D721Med (cell line): ENCODE measurements around the gene HES3.

Source experiments
- DNase-seq: peaks from one replicate; pipeline ENCODE4 v3.0.0; 2011; ENCODE audit warnings: low spot score; ENCODE audit not compliant: insufficient read length
- FAIRE-seq: peaks from 2 replicates; lab custom pipeline; 2011; peaks lifted over from hg19 to GRCh38; lab: Jason Lieb, UNC
- TF ChIP-seq, protein P1 (sequence below): IDR thresholded peaks from 2 replicates; pipeline ENCODE4 v1.5.1; 2012; ENCODE audit warnings: mild to moderate bottlenecking, control low read depth; ENCODE audit not compliant: insufficient read depth; ENCODE audit errors: missing control alignments

The HES3 gene

DNA sequence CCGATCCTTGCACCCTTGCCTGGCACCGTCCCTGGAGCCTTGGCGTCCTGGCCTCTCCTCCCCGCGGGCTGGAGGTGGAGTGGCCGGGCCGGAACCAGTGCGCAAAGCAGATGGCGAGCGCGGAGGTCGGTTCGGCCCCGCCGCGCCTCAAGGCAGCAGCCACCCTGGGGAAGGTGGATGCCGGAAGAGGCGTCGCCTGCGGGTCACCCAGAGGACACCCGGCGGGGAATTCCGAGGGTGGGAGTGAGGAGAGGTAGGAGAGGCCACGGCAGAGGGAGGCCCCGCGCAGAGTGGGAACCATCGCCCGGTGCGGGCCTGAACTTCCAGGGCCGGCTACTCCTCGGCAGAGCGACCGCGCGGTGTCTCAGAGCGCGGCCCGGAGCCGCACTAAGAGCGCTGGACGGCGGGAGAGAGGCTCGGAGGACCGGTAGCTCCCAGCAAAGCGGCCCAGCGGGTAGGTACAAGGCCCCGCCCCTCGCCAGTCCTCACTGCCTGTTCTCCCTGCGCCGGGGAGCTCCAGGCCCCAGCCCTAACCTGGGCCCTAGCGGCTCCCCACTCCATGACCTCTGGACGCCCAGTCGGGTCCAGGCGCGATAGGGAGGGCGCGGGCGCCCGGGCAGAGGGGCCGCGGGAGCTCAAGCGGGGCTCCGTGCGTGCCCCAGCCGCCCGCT, 38.0 kb upstream of the HES3 start, which contains the start of gene RNF207:
RNF207 (plus strand) TSS at position 271 of the 671 bp plus-strand sequence. CDS start 417 bp downstream, outside the sequence.
- FAIRE-seq = no peak

DNA sequence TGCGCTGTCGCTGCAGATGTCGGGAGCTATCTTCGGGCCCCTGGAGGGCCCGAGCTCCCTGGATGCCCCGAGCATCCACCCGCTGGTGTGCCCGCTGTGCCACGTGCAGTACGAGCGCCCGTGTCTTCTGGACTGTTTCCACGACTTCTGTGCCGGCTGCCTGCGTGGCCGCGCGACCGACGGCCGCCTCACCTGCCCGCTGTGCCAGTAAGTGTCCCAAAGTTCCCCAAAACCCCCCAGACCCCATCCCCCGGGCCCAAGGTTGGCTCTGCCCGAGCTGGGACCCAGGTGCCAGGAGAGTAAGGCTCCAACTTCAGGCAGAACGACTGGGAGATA, 37.5 kb upstream of the HES3 start:
- no peak for FAIRE-seq
- DNase-seq = no peak
- TF ChIP-seq, protein P1, sequence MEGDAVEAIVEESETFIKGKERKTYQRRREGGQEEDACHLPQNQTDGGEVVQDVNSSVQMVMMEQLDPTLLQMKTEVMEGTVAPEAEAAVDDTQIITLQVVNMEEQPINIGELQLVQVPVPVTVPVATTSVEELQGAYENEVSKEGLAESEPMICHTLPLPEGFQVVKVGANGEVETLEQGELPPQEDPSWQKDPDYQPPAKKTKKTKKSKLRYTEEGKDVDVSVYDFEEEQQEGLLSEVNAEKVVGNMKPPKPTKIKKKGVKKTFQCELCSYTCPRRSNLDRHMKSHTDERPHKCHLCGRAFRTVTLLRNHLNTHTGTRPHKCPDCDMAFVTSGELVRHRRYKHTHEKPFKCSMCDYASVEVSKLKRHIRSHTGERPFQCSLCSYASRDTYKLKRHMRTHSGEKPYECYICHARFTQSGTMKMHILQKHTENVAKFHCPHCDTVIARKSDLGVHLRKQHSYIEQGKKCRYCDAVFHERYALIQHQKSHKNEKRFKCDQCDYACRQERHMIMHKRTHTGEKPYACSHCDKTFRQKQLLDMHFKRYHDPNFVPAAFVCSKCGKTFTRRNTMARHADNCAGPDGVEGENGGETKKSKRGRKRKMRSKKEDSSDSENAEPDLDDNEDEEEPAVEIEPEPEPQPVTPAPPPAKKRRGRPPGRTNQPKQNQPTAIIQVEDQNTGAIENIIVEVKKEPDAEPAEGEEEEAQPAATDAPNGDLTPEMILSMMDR = no peak

More for the DNA sequence above, 38.0 kb upstream of the HES3 start, which contains the start of gene RNF207:
- DNase-seq = no peak
- TF ChIP-seq, protein P1 = no peak

DNA sequence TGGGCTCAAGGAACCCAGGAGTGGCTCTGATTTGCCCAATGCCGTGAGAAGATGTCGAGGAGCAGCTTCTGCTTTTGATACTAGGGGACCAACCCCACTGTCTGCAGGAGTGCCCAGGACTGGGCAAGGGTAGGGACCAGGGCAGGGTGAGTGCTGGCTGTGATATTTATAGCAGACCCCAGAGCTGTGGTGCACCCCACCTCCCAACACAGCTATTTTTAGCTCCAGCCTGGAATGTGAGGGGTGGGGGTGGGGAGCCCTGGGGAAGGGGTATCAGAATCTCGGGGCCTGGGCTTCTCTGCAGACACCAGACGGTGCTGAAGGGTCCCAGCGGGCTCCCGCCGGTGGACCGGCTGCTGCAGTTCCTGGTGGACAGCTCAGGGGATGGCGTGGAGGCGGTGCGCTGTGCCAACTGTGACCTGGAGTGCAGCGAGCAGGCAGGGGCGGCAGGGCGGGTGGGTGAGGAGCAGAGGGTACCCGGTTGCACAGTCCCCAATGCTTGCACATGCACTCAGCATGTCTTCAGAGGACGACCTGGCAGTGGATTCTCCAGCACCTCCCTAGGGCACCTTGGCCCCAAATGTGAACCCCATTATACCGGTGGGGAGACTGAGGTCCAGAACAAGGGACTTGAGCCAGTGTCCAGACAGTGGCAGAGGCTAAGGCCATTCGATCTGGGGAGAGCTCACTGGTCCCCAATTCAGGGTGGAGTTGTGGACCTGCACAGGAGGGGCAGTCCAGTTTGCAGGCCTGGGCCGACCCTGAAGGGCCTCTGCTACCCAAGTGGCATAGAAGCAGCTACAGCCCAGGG, 36.7 kb upstream of the HES3 start:
- FAIRE-seq = no peak
- TF ChIP-seq, protein P1 = no peak
- DNase-seq = no peak

DNA sequence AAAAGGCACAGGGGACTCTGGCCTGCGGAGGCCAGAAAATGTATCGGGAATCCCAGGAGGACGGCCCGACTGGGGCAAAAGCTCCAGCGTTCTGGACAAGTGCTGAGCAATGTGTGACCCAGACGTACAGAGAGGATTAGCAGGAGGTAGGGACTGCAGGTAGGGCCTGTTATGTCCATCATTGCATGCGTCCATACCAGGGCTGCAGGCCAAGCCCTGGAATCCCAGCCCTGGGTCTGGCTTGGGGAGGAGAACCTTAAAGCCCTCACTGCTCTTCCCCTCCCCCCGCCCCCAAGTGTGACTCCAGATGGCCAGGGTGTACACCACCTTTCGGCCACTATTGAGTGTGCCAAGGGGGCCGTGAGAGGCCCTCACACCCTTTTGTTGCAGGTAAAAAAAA, 36.1 kb upstream of the HES3 start:
- TF ChIP-seq, protein P1 = no peak
- DNase-seq (no peak), FAIRE-seq (no peak)

DNA sequence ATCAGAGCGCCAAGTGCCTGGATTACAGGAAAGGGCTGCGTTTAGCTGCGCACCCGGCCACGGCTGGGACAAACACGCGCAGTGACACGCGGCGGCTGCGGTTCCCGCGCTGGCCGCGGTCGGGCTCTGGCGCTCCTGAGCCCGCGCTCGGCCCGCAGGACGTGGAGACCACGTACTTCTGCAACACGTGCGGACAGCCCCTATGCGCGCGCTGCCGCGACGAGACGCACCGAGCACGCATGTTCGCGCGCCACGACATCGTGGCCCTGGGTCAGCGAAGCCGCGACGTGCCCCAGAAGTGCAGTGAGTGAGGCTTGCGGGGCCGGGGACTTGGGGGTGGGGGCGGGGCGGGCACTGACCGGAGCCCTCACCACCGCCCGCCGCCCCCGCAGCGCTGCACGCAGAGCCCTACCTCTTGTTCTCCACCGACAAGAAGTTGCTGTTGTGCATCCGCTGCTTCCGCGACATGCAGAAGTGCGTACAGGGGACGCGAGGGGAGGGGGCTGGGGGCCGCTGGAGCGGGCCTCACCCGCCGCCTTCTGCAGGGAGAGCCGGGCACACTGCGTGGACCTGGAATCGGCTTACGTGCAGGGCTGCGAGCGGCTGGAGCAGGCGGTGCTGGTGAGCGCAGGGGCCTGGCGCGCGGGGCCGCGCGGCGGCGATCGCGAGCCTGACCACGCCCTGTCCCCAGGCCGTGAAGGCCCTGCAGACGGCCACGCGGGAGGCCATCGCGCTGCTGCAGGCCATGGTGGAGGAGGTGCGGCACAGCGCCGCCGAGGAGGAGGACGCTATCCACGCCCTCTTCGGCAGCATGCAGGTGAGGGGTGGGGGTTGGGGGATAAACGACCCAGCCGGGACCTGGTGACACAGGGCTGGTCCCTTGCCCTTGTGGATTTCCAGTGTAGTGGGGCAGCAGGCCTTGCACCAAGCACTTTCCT, 35.0 kb upstream of the HES3 start:
- DNase-seq (peak; percentile 58), FAIRE-seq (no peak)
- TF ChIP-seq, protein P1 = peak; percentile 46

DNA sequence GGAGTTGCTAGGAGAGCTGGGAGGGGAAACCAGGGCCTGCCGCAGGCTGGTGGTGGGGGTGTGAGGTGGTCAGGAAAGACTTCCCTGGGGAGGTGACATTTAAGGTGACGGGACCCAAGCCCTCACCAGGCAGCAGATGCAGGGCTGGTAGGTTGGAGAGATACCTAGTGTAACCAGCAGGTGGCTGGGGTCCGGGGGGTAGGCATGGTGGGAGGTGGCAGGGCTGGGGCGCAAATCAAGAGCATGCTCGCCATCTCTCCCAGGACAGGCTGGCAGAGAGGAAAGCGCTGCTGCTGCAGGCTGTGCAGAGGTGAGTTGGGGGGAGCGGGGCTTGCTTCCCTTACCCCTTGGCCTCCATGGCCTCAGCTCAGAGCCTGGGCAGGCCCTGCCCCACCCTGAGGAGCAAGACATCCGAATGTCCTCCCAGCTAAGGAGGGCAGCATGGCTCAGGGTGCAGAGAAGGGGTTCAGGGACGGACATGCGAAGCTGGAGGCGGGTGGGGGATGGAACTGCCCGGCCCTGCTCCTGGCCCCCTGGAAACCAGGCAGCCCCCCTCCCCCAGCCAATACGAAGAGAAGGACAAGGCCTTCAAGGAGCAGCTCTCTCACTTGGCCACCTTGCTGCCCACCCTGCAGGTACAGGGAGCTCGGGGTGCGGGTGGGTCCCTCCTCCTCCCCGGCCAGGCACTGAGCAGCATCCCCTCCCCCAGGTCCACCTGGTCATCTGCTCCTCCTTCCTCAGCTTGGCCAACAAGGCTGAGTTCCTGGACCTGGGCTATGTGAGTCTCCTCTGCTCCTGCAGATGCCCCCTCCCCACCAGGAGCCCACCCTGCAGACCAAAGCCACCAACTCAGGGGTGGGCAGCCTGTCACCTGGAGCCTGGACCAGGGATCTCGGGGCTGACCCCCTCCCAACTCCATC, 34.1 kb upstream of the HES3 start:
- no peak for DNase-seq
- FAIRE-seq = no peak
- TF ChIP-seq, protein P1 = peak; percentile 17
